MG63 (cell line): Measurements from ENCODE around the gene TTLL1. TPM values are rescaled to one million over a fixed set of nuclear protein-coding genes. Genes with fewer than 3 reads are reported as not detected.
"Not testable (repeated sequence)": the region's sequence is repeated elsewhere in the genome, so short reads cannot be mapped to it uniquely, and the experiment has no call there.

Experiments
- DNase-seq: peaks from one replicate; pipeline ENCODE4 v3.0.0-alpha.2; 2020
- H3K27me3 ChIP-seq: fragments of 250-450 bp; sonication (Bioruptor Pico); 2 replicates; pipeline ENCODE4 v1.5.1; 2020; ENCODE audit warnings: mild to moderate bottlenecking, moderate library complexity
- H3K36me3 ChIP-seq: fragments of 250-450 bp; sonication (Bioruptor Pico); 2 replicates; pipeline ENCODE4 v1.5.1; 2020; ENCODE audit warnings: mild to moderate bottlenecking, moderate library complexity
- H3K4me3 ChIP-seq: fragments of 250-450 bp; sonication (Bioruptor Pico); 2 replicates; pipeline ENCODE4 v1.5.1; 2020; ENCODE audit warnings: mild to moderate bottlenecking, moderate library complexity
- H3K9me3 ChIP-seq: fragments of 250-450 bp; sonication (Bioruptor Pico); 2 replicates; pipeline ENCODE4 v1.5.1; 2020; ENCODE audit warnings: mild to moderate bottlenecking, moderate library complexity
- total RNA-seq: library from RNA; depleted of rRNA; stranded (reverse); fragments of >200 nt; shearing (Covaris generic); gene quantifications from 2 replicates; pipeline ENCODE4 v1.2.3, GENCODE V29; 2014; ENCODE audit warnings: low replicate concordance

Gene TTLL1
- total RNA-seq, 1 experiment from 2014 or later: 9.2 TPM

- H3K4me3 ChIP-seq: no peak overlapping the region
- 0 out of 2 replicates have a peak, but pooled peaks cover 2% of the 10 kb centered on the region for H3K36me3 ChIP-seq
- H3K27me3 ChIP-seq: no peaks in the 10 kb centered on the region
- no peak for DNase-seq
- H3K9me3 ChIP-seq: no peaks in the 10 kb centered on the region
Measured at GRCh38 chr22:43009444-43009843, 79.7 kb downstream of the TTLL1 start.

GRCh38 chr22:43008921-43009320 is 80.3 kb downstream of the TTLL1 start:
- H3K36me3 ChIP-seq: 0 out of 2 replicates have a peak, but pooled peaks cover 2% of the 10 kb centered on the region
- no peaks in the 10 kb centered on the region for H3K9me3 ChIP-seq
- H3K27me3 ChIP-seq: no peaks in the 10 kb centered on the region
- no peak for DNase-seq
- H3K4me3 ChIP-seq: no peak overlapping the region

DNA sequence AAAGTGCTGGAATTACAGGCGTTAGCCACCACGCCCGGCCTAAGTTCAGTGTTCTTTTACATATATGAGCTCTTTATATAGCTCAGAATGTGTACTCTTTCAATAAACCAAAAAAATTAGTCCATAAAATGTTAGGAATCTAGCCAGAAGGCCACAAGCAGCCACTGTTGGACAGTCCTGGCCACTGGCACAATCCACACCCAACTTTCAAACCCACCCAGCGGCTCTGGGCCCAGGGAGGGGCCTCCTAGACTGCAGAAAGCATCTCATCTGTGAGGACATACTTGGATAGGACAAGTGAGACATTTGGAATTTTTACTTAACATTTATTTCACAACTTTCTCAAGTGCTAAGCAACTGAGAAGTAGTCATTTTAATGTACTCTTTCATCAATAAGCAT is 80.7 kb downstream of the TTLL1 start:
- Histone ChIP-seq H3K27me3 (no peaks in the 10 kb centered on the region), H3K4me3 (no peak overlapping the region), H3K36me3 (0 out of 2 replicates have a peak, but pooled peaks cover 2% of the 10 kb centered on the region), H3K9me3 (no peaks in the 10 kb centered on the region)
- no peak for DNase-seq

DNA sequence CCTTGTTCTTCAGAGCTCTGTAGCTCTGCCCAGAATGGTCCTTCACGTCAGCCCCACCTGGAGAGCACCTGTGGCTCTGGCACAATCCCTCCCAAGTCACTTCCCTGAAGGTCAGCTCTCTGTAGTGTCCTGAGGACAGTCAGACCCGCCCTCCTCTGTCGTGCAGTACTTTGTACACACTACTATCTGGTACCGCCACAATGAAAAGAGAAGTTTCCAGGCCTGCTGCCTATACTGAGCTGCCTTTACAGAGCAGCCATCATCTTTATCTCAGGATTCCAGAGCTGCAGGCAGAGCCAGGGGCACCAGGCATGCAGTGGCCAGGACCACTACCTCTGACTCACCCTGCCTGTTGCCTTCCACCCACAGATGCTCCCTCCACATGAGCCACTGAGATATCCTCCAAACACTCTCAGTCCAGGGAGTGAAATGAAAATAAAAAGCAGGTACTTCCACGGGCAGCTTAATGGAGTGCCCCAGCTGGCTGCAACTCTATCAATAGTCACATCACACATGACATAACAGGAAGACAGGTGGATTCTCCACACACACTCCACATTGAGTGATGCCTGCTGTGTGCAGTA is 81.6 kb downstream of the TTLL1 start:
- DNase-seq: peak; percentile 61
- no peaks in the 10 kb centered on the region for H3K9me3 ChIP-seq
- H3K36me3 ChIP-seq: 0 out of 2 replicates have a peak, but pooled peaks cover 2% of the 10 kb centered on the region
- H3K4me3 ChIP-seq: no peak overlapping the region
- no peaks in the 10 kb centered on the region for H3K27me3 ChIP-seq

DNA sequence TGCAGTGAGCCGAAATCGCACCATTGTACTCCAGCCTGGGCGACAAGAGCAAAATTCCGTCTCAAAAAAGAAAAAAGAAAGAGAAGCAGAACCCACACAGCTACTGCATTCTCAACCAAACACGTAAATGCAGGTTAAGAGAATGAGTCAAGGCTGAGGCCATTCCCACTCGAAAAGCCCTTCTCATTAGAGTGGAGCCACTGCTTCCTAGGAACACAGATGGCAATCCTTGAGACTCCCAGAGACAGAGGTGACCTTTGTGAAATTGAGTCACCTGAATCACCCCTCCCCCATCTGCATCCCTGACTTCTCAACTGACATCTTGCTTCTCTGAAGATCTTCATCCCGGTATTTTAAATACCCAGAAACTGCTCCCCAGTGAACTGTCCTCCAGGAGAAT is 82.4 kb downstream of the TTLL1 start:
- H3K27me3 ChIP-seq: no peaks in the 10 kb centered on the region
- 0 out of 2 replicates have a peak, but pooled peaks cover 2% of the 10 kb centered on the region for H3K36me3 ChIP-seq
- no peaks in the 10 kb centered on the region for H3K9me3 ChIP-seq
- no peak overlapping the region for H3K4me3 ChIP-seq
- DNase-seq: no peak

- H3K9me3 ChIP-seq: no peaks in the 10 kb centered on the region
- DNase-seq: no peak
- H3K4me3 ChIP-seq: no peak overlapping the region
- no peaks in the 10 kb centered on the region for H3K27me3 ChIP-seq
- H3K36me3 ChIP-seq: 0 out of 2 replicates have a peak, but pooled peaks cover 2% of the 10 kb centered on the region
Measured at GRCh38 chr22:43006016-43006505, 83.1 kb downstream of the TTLL1 start.

GRCh38 chr22:43005106-43005505 is 84.1 kb downstream of the TTLL1 start:
- no peak for DNase-seq
- Histone ChIP-seq H3K27me3 (no peaks in the 10 kb centered on the region), H3K36me3 (0 out of 2 replicates have a peak, but pooled peaks cover 2% of the 10 kb centered on the region), H3K4me3 (no peak overlapping the region), H3K9me3 (no peaks in the 10 kb centered on the region)

GRCh38 chr22:43004362-43005035 is 84.7 kb downstream of the TTLL1 start:
- no peaks in the 10 kb centered on the region for H3K9me3 ChIP-seq
- no peak for DNase-seq
- 0 out of 2 replicates have a peak, but pooled peaks cover 2% of the 10 kb centered on the region for H3K36me3 ChIP-seq
- H3K27me3 ChIP-seq: no peaks in the 10 kb centered on the region
- no peak overlapping the region for H3K4me3 ChIP-seq

- Histone ChIP-seq H3K27me3 (no peaks in the 10 kb centered on the region), H3K9me3 (no peaks in the 10 kb centered on the region), H3K4me3 (no peak overlapping the region), H3K36me3 (no peaks in the 10 kb centered on the region)
- peak; percentile 20 for DNase-seq
Measured at GRCh38 chr22:43002202-43002586, 87.0 kb downstream of the TTLL1 start.

- no peak overlapping the region for H3K4me3 ChIP-seq
- no peaks in the 10 kb centered on the region for H3K27me3 ChIP-seq
- no peaks in the 10 kb centered on the region for H3K36me3 ChIP-seq
- no peak for DNase-seq
- no peaks in the 10 kb centered on the region for H3K9me3 ChIP-seq
Measured at GRCh38 chr22:43001271-43002201, 87.7 kb downstream of the TTLL1 start.

- H3K27me3 ChIP-seq: no peaks in the 10 kb centered on the region
- no peak overlapping the region for H3K4me3 ChIP-seq
- no peak for DNase-seq
- H3K36me3 ChIP-seq: no peaks in the 10 kb centered on the region
- no peaks in the 10 kb centered on the region for H3K9me3 ChIP-seq
Measured at GRCh38 chr22:43000441-43001175, 88.6 kb downstream of the TTLL1 start.

- no peak overlapping the region for H3K4me3 ChIP-seq
- no peaks in the 10 kb centered on the region for H3K9me3 ChIP-seq
- no peaks in the 10 kb centered on the region for H3K27me3 ChIP-seq
- H3K36me3 ChIP-seq: peaks cover 4% of the 10 kb centered on the region; the same call in 1 of the 2 replicates
- DNase-seq: no peak
Measured at GRCh38 chr22:42997582-42998090, 91.6 kb downstream of the TTLL1 start.

GRCh38 chr22:42996646-42997365 is 92.4 kb downstream of the TTLL1 start:
- Histone ChIP-seq H3K9me3 (no peaks in the 10 kb centered on the region), H3K4me3 (no peak overlapping the region), H3K27me3 (no peaks in the 10 kb centered on the region), H3K36me3 (peaks cover 6% of the 10 kb centered on the region; the same call in 1 of the 2 replicates)
- no peak for DNase-seq

DNA sequence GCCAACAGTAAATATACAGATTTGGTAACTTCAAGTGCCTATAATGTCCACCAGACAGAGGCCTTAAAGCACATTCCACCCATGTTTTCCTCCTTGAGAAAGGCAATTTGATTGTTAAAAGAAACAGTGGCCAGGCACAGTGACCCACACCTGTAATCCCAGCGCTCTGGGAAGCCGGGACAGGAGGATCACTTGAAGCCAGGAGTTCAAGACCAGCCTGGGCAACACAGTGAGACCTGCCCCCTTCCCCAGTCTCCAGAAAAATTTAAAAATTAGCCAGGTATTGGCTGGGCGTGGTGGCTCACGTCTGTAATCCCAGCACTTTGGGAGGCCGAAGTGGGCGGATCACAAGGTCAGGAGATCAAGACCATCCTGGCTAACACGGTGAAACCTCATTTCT is 93.5 kb downstream of the TTLL1 start:
- not testable (repeated sequence) for H3K27me3 ChIP-seq, DNase-seq, H3K9me3 ChIP-seq, H3K4me3 ChIP-seq, H3K36me3 ChIP-seq

DNA sequence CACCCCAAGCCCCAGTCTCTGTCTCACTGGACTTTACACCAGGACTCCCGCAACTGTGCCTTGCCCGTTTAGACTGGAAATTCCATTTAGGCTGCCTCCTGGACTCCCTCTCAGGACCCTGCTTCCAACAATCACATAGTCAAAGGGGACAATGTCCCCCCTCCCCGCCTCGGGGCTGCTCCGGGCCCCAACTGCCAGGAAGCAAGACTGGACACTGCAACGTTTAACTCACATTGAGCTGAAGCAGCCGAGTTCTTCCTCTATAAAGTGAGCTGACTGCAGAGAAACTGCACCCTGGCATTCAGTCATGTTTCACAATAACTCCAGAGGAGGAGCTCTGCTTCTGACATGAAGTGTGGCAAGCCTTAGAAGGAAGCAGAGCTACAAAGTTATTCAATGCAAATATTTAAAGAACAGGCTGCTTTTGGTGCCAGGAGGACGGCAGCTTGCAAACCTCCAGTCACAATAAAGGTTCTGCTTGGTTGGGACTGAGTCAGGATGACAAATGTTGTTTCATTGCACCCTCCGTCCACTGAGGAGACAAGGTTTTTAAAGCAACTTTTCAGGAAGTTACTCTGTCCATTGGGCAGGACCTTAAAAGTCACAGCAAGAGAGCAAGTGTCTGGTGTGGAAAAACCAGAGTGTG is 94.2 kb downstream of the TTLL1 start:
- DNase-seq: peak; percentile 81
- Histone ChIP-seq H3K4me3 (peak overlapping the region; percentile 12), H3K27me3 (no peaks in the 10 kb centered on the region), H3K9me3 (no peaks in the 10 kb centered on the region), H3K36me3 (peaks cover 6% of the 10 kb centered on the region; the same call in 1 of the 2 replicates)
